ENCODE measurements around the gene WNT5B. TPM values are rescaled to one million over a fixed set of nuclear protein-coding genes. Genes with fewer than 3 reads are reported as not detected.

Gene WNT5B
- total and polyA plus RNA-seq, 2 of the 4 experiments (the other 2 are of a cell fraction) = 83.7 to 102 TPM

- Histone ChIP-seq H3K4me2 (ENCODE audit: low read depth, low read length) (no peak overlapping the region), H3K27me3 (ENCODE audit: control insufficient read depth, insufficient read depth, low read length) (peaks cover 2% of the 10 kb centered on the region; the same call in 1 of the 2 replicates), H3K9me3 (ENCODE audit: control insufficient read depth, insufficient read depth, low read length) (no peaks in the 10 kb centered on the region), H2AK5ac (ENCODE audit: low read depth, low read length) (no peak overlapping the region), H3K18ac (ENCODE audit: low read depth, low read length) (no peak overlapping the region), H3K4me1 (ENCODE audit: control insufficient read depth, insufficient read depth, low read length) (no peaks in the 10 kb centered on the region), H2BK5ac (ENCODE audit: low read depth, low read length, poor library complexity, severe bottlenecking) (no peak overlapping the region), H3K56ac (ENCODE audit: extremely low read depth, insufficient read depth, low read length) (no peak overlapping the region), H4K5ac (ENCODE audit: low read depth, low read length) (no peak overlapping the region), H3K79me1 (ENCODE audit: low read depth in 1 of 2, low read length in 2 of 2) (no peaks in the 10 kb centered on the region), H3K9me1 (ENCODE audit: insufficient read depth, low read length) (no peaks in the 10 kb centered on the region), H4K8ac (ENCODE audit: low read depth in 2 of 2, low read length in 2 of 2) (no peak overlapping the region), H3K4ac (ENCODE audit: low read depth, low read length) (no peak overlapping the region), H2BK15ac (ENCODE audit: low read depth, low read length) (no peak overlapping the region), H3K14ac (replicated peaks; ENCODE audit: low read depth, low read length) (no peak overlapping the region), H4K20me1 (ENCODE audit: insufficient read depth, low read length) (no peaks in the 10 kb centered on the region), H2BK120ac (ENCODE audit: low read depth, low read length) (no peak overlapping the region), H2AFZ (replicated peaks; ENCODE audit: low read length, poor library complexity) (no peak overlapping the region), H4K91ac (ENCODE audit: insufficient read depth, low read depth, low read length) (no peak overlapping the region), H3K9ac (ENCODE audit: low read depth, low read length) (no peak overlapping the region), H3K23ac (ENCODE audit: low read depth, low read length) (no peak overlapping the region), H2BK20ac (ENCODE audit: low read depth, low read length) (no peak overlapping the region), H3K4me3 (ENCODE audit: insufficient read depth, low read depth, low read length) (no peak overlapping the region), H3K36me3 (ENCODE audit: control insufficient read depth, insufficient read depth, low read length) (no peaks in the 10 kb centered on the region), H2AK9ac (replicated peaks; ENCODE audit: low read depth, low read length, poor library complexity) (no peak overlapping the region), H3K27ac (ENCODE audit: insufficient read depth, low read length) (no peak overlapping the region)
- no peak for TF ChIP-seq MXI1 (IDR thresholded peaks at IDR 0.05; ENCODE audit: borderline replicate concordance, low read depth, low read length)
- TF ChIP-seq, protein P1, sequence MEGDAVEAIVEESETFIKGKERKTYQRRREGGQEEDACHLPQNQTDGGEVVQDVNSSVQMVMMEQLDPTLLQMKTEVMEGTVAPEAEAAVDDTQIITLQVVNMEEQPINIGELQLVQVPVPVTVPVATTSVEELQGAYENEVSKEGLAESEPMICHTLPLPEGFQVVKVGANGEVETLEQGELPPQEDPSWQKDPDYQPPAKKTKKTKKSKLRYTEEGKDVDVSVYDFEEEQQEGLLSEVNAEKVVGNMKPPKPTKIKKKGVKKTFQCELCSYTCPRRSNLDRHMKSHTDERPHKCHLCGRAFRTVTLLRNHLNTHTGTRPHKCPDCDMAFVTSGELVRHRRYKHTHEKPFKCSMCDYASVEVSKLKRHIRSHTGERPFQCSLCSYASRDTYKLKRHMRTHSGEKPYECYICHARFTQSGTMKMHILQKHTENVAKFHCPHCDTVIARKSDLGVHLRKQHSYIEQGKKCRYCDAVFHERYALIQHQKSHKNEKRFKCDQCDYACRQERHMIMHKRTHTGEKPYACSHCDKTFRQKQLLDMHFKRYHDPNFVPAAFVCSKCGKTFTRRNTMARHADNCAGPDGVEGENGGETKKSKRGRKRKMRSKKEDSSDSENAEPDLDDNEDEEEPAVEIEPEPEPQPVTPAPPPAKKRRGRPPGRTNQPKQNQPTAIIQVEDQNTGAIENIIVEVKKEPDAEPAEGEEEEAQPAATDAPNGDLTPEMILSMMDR (conservative IDR thresholded peaks at IDR 0.05; ENCODE audit: low read depth, low read length) = no peak
- no peak for TF ChIP-seq RAD21 (IDR thresholded peaks at IDR 0.05; ENCODE audit: low read length)
- TF ChIP-seq CHD1 (IDR thresholded peaks at IDR 0.05; ENCODE audit: low read depth, low read length) = no peak
- no peak for TF ChIP-seq MAFK (IDR thresholded peaks at IDR 0.05; ENCODE audit: low read depth, low read length)
- TF ChIP-seq MAZ (IDR thresholded peaks at IDR 0.05; ENCODE audit: borderline replicate concordance, low read depth, low read length) = no peak
- no peak for TF ChIP-seq FOS (IDR thresholded peaks at IDR 0.05; ENCODE audit: low read depth, low read length)
- TF ChIP-seq, protein P2, sequence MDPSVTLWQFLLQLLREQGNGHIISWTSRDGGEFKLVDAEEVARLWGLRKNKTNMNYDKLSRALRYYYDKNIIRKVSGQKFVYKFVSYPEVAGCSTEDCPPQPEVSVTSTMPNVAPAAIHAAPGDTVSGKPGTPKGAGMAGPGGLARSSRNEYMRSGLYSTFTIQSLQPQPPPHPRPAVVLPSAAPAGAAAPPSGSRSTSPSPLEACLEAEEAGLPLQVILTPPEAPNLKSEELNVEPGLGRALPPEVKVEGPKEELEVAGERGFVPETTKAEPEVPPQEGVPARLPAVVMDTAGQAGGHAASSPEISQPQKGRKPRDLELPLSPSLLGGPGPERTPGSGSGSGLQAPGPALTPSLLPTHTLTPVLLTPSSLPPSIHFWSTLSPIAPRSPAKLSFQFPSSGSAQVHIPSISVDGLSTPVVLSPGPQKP (IDR thresholded peaks at IDR 0.05; ENCODE audit: borderline replicate concordance, low read depth, low read length) = no peak
- no peak for TF ChIP-seq CEBPB (IDR thresholded peaks at IDR 0.05; ENCODE audit: low read depth, low read length)
- no peak for TF ChIP-seq SMC3 (IDR thresholded peaks at IDR 0.05; ENCODE audit: low read depth, low read length)
- TF ChIP-seq USF2 (IDR thresholded peaks at IDR 0.05; ENCODE audit: low read depth, low read length) = no peak
- TF ChIP-seq RCOR1 (IDR thresholded peaks at IDR 0.05; ENCODE audit: insufficient replicate concordance, low read length) = no peak
- TF ChIP-seq NFE2L2 (IDR thresholded peaks at IDR 0.05; ENCODE audit: low read depth, low read length) = no peak
- TF ChIP-seq BHLHE40 (IDR thresholded peaks at IDR 0.05; ENCODE audit: low read depth, low read length) = no peak
- no peak for TF ChIP-seq RFX5 (IDR thresholded peaks at IDR 0.05; ENCODE audit: low read depth, low read length)
- no peak for TF ChIP-seq POLR2A (IDR thresholded peaks at IDR 0.05; ENCODE audit: low read depth, low read length)
- ChIA-PET CTCF (no interaction called here), POLR2A (ENCODE audit: unreplicated experiment) (no interaction called here)
- dilution Hi-C loops (cut with HindIII; ENCODE audit: low sequenced_read_pairs, unreplicated experiment) (no loop called here), intact Hi-C loops (cut with micrococcal nuclease) (no loop called here), in situ Hi-C loops (cut with MboI; ENCODE audit: low sequenced_read_pairs) (no loop called here)
- no peak for DNase-seq
- ATAC-seq (ENCODE audit: low read depth) = no peak
- WGBS, 2 experiments (ENCODE audit: extremely low coverage in 2 of 2, insufficient read length in 1 of 2) = 40% methylated on average over 1 of the region's 2 CpGs; no CpG with 5 or more reads in 1 of the 2 experiments
- no TSS peak for BruUV-seq (replicated peaks)
Observed at GRCh38 chr12:1681493-1681807, 52.4 kb downstream of the WNT5B start.
